AG10803 (cell line): ENCODE data around the gene GALNTL6.
A peak's percentile ranks its signal among the peaks of the same experiment; 100 is the strongest.

Experiments used
- DNase-seq: peaks from one replicate; pipeline ENCODE4 v3.0.0; 2010; ENCODE audit warnings: low read depth
- H3K4me3 ChIP-seq: 2 replicates; pipeline ENCODE4 v1.5.1; 2011; ENCODE audit warnings: mild to moderate bottlenecking, low read length, control low read depth
- TF ChIP-seq, protein P1 (sequence below): conservative IDR thresholded peaks from 2 replicates; pipeline ENCODE4 v1.5.1; 2011; ENCODE audit warnings: mild to moderate bottlenecking, low read length, control low read depth, inconsistent platforms

GALNTL6 gene

DNA sequence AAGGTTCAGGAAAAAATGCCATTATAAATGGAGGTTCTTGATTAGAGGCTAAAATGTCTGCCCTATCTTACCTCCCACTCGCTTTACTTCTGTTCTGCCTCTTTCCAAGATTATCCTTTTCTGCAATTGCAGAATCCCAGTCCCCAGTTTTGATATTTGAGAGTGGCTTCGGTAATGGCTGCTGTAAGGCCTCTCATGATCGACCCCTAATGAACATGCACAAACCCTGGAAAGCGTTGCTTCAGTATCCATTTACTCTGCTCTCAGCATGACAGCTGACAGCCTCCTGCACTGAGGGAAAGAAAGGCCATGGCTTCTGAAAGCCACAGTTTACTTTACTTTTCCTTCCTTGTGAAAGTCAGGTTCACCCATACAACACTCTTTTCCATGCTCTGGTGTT, 1030.0 kb downstream of the GALNTL6 start:
- DNase-seq: no peak
- H3K4me3 ChIP-seq: no peak overlapping the region
- TF ChIP-seq, protein P1, sequence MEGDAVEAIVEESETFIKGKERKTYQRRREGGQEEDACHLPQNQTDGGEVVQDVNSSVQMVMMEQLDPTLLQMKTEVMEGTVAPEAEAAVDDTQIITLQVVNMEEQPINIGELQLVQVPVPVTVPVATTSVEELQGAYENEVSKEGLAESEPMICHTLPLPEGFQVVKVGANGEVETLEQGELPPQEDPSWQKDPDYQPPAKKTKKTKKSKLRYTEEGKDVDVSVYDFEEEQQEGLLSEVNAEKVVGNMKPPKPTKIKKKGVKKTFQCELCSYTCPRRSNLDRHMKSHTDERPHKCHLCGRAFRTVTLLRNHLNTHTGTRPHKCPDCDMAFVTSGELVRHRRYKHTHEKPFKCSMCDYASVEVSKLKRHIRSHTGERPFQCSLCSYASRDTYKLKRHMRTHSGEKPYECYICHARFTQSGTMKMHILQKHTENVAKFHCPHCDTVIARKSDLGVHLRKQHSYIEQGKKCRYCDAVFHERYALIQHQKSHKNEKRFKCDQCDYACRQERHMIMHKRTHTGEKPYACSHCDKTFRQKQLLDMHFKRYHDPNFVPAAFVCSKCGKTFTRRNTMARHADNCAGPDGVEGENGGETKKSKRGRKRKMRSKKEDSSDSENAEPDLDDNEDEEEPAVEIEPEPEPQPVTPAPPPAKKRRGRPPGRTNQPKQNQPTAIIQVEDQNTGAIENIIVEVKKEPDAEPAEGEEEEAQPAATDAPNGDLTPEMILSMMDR: no peak

- H3K4me3 ChIP-seq: no peak overlapping the region
- peak; percentile 12 for DNase-seq
- TF ChIP-seq, protein P1: no peak
Observed at GRCh38 chr4:172844556-172844955, 1031.4 kb downstream of the GALNTL6 start.

- no peak for DNase-seq
- H3K4me3 ChIP-seq: no peak overlapping the region
- TF ChIP-seq, protein P1: no peak
Observed at GRCh38 chr4:172845281-172845680, 1032.1 kb downstream of the GALNTL6 start.

- no peak overlapping the region for H3K4me3 ChIP-seq
- peak; percentile 76 for DNase-seq
- TF ChIP-seq, protein P1: no peak
Observed at GRCh38 chr4:172850838-172851237, 1037.6 kb downstream of the GALNTL6 start.

DNA sequence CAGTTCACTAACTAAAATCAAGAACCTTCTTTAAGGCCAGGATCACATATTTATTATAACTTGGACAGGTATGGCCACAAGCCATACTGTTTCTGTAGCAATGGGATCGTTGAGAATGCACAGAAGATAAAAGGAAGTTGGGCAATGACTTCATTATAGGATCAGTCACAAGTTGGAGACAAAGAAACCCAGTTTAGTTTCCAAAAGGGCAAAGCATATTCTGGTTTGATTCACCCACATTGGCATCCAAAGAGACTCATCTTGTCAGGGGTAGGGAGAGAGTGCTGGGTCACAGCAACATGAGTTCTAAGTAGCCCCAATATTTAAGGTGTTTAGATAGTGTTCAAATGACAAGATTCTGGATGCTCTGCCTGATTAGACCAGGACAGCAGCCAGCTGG, 1038.3 kb downstream of the GALNTL6 start:
- TF ChIP-seq, protein P1: no peak
- no peak overlapping the region for H3K4me3 ChIP-seq
- DNase-seq: peak; percentile 6

- H3K4me3 ChIP-seq: no peak overlapping the region
- TF ChIP-seq, protein P1: no peak
- DNase-seq: no peak
Observed at GRCh38 chr4:172857026-172857425, 1043.8 kb downstream of the GALNTL6 start.

- no peak overlapping the region for H3K4me3 ChIP-seq
- TF ChIP-seq, protein P1: no peak
- DNase-seq: no peak
Observed at GRCh38 chr4:172858731-172859230, 1045.6 kb downstream of the GALNTL6 start.
